Skin epidermis (tissue), 12 donors: ENCODE measurements around the gene POU6F2.

Experiments used
- H3K27ac ChIP-seq, 21 experiments: fragments of 200-600 bp; sonication (generic) in 11 of 21; one replicate each; pipeline ENCODE4 v1.5.0; 2020; ENCODE audit warnings: mild to moderate bottlenecking in 3 of 21, inconsistent platforms in 2 of 21, moderate library complexity in 2 of 21
- H3K4me3 ChIP-seq, 7 experiments: fragments of 200-600 bp; sonication (generic) in 2 of 7; one replicate each; pipeline ENCODE4 v1.5.0; 2020; ENCODE audit warnings: inconsistent platforms in 2 of 7, mild to moderate bottlenecking in 2 of 7, moderate library complexity in 1 of 7

The POU6F2 gene

DNA sequence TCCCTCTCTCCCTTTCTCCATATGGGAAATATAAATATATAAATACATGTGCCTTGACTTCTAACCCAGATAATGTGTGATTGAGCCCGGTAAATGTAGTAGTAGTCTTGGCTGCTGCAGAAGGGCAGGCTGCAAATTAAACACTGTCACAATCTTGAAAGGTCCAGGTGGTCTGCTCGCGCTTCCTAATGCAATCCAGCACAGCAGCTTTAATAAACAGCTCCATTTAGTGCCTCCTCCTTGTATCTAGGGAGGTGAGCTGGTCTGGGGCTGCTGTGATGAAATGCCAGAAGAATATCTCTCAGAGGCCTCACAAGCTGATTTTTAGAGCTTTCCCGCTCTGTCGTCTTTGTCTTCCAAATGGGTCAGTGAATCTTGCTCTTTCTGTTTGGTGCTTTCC lies 782 bp downstream of the POU6F2 start:
- Histone ChIP-seq H3K4me3 (no peak overlapping the region), H3K27ac (no peak overlapping the region)

DNA sequence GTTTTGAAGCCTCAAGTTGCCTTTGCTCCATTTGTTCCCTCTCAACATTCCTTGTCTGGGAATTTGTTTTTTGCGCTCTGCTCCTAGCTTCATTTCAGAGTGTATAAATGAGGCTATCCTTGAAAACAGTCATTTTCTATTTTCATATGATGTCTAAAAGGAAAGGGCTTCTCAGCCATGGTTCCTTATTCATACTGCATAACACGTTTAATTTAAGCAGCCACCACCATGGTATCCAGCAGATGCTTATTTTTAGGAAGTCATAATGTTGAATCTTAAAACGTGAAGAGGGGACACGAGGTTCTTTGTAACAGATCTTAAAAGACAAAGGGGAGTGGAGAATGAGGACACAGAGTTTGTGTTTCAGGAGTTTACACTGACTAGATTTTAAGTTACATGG lies 14.5 kb downstream of the POU6F2 start:
- H3K27ac ChIP-seq: no peak overlapping the region
- H3K4me3 ChIP-seq: no peak overlapping the region

DNA sequence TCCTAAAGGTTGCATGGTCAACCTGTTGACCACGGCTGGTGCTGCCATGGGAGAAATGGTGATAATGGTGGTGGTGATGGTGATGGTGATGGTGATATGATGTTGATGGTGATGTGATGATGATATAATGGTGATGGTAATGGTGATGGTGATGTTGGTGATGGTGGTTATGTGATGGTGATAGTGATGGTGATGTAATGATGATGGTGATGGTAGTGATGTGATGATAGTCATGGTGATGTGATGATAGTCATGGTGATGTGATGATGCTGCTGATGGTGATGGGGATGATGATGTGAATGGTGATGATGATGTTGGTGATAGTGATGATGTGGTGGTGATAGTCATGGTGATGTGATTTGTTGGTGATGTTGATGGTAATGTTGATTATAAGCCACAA lies 23.9 kb downstream of the POU6F2 start:
- Histone ChIP-seq H3K27ac (no peak overlapping the region), H3K4me3 (no peak overlapping the region)

DNA sequence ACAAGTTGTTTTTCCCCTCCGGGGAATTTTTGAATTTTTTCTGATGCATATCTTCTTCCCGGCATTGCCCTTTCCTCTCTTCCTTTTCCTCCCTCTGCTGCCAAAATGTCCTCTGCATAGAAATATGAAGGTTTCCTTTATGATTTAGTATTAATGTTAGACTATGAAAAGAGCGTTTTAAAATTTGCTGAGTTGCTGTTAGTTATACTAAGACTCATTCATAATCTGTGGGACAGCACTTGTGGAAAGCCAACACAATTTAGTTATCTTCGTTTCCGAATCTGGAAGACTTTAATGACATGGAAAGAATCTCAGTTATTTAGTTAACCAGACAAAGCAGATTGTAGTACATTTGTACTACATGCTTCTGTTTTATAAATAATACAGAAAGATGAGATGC lies 25.0 kb downstream of the POU6F2 start:
- Histone ChIP-seq H3K4me3 (no peak overlapping the region), H3K27ac (no peak overlapping the region)

DNA sequence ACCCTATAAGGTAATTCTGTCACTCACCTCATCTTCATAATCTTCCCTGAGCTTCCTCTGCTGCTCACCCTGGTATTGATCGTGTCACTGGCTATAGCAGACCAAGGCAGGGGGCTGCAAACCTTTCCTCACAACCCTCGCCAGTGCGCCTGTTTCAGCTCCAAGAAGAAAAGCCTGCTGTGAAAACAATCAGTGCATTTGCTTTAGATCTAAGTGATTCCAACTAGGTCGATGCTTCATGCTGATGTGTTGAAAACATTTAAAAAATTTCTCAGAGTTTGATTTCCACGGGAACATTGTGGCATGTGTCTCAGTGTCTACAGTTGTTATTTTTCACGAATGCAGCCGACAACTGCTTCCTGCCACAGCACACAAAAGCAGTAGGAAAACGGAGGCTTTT lies 27.3 kb downstream of the POU6F2 start:
- no peak overlapping the region for H3K4me3 ChIP-seq
- no peak overlapping the region for H3K27ac ChIP-seq

DNA sequence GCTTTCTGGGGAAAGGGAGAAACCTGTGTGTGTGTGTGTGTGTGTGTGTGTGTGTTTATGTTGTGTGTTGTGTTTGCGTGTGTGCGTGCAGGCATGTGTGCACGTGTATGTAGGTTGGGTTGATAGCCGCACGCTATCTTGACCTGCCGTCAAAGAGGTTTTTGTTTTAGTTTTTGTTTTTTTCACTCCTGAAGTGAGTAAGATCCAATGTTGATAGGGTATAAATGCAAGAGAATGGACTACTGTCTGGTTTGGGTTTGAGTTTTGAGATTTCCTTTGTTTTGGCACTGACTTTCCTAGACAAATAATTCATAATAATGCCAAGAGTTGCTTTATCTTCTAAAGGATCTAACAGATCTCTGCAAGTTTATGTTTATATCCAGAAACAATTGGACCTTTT lies 27.8 kb downstream of the POU6F2 start:
- H3K4me3 ChIP-seq: no peak overlapping the region

DNA sequence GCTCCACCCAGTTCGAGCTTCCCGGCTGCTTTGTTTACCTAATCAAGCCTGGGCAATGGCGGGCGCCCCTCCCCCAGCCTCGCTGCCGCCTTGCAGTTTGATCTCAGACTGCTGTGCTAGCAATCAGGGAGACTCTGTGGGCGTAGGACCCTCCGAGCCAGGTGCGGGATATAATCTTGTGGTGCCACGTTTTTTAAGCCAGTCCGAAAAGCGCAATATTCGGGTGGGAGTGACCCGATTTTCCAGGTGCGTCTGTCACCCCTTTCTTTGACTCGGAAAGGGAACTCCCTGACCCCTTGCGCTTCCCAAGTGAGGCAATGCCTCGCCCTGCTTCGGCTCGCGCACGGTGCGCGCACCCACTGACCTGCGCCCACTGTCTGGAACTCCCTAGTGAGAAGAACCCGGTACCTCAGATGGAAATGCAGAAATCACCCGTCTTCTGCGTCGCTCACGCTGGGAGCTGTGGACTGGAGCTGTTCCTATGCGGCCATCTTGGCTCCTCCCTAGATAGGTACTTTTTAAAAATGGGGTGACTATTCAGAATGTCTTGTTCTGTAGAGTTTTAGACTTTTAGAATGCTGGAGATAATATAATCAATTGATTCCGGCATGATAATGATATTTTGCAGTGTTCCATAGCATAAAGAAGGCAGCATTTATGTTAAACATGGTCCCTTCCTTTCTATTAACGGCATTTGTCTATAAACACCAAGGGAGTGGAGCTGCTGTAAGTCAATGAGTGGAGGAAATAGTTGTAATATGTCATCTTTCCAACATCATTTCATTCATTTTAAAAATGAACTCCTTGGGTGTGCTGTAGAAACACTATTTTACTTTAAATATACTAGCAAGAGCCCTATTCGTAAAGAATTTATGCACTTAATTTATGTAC lies 35.6 kb downstream of the POU6F2 start:
- peak overlapping the region in 1 of 7 experiments; percentile 31 for H3K4me3 ChIP-seq

More for the DNA sequence above, 27.8 kb downstream of the POU6F2 start:
- no peak overlapping the region for H3K27ac ChIP-seq

DNA sequence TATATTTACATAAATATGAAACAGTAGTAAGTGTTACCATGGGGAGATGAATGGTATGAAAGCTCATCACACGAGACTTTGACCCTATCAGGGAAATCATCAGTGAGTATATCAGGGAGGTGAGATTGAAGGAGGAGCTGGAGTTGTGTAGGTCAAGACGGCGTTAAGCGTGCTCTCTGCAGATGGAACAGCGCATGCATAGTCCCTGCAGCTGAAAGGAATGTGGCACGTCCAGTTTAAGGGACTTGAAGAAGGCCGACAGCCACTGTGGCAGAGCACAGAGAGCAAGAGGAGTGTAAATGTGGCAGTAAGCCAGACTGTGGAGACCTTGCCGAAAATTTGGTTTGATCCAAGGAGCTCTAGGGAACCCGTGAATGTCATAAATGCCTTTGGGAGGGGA lies 38.9 kb downstream of the POU6F2 start:
- Histone ChIP-seq H3K4me3 (no peak overlapping the region), H3K27ac (no peak overlapping the region)

More for the DNA sequence above, 35.6 kb downstream of the POU6F2 start:
- H3K27ac ChIP-seq: peak overlapping the region in 1 of 21 experiments; percentile 77

DNA sequence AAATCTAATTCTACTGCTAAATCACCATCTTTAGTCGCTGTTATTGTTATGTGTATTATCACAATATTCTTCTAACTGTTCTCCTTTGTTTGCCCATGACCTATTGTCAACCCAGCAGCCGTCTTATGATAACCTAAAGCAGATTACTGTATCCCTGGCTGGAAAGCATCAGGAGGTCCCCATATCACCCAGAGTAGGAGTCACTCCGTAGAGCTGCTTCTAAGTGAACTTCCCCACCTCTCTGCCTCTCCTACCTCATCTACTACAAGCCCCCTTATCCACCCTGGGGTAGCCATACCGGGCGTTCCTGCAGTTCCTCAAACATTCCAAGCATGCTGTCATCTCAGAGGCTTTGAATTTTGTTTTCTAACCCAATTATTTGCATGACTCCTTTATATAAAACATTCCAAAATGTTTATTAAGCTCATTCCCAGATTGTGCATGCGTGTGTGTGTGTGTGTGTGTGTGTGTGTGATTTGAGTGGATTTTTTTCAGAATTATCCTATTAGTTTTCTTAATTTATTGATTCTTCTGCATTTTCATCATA lies 39.7 kb downstream of the POU6F2 start:
- Histone ChIP-seq H3K27ac (no peak overlapping the region), H3K4me3 (no peak overlapping the region)

DNA sequence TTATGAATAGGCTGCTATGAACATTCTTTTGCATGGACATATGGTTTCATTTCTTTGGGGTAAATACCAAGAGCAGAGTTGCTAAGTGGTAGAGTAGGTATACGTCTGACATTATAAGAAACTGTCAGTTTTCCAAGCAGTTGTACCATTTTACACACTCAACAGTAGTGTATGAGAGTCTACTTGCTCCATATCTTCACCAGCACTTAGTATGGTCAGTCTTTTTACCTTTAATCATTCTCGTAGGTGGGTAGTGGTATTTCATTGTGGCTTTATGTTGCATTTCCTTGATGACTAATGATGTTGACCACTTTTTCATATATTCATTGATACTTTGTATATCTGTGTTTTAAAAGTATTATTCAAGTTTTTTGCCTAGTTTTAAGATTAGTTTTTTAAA lies 45.1 kb downstream of the POU6F2 start:
- no peak overlapping the region for H3K27ac ChIP-seq

DNA sequence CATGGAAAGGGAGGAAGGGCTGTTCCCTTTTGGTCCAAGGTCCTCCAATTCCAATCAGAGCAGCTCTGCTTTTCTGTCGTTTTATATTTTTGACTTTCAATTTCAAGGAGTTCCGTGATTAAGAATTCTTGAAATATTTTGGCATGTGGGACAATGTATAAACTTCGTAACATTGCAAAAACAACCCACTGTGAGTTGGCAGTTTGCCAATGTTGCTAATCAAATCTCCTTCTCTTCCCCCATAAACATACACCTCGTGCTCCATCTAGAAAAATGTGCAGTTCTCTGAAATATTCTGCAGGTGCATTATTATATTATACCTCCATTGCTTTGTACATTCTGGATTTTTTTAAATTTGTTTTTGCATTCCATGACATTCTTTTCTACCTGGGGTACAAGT lies 49.8 kb downstream of the POU6F2 start:
- Histone ChIP-seq H3K27ac (no peak overlapping the region), H3K4me3 (no peak overlapping the region)

More for the DNA sequence above, 45.1 kb downstream of the POU6F2 start:
- no peak overlapping the region for H3K4me3 ChIP-seq

DNA sequence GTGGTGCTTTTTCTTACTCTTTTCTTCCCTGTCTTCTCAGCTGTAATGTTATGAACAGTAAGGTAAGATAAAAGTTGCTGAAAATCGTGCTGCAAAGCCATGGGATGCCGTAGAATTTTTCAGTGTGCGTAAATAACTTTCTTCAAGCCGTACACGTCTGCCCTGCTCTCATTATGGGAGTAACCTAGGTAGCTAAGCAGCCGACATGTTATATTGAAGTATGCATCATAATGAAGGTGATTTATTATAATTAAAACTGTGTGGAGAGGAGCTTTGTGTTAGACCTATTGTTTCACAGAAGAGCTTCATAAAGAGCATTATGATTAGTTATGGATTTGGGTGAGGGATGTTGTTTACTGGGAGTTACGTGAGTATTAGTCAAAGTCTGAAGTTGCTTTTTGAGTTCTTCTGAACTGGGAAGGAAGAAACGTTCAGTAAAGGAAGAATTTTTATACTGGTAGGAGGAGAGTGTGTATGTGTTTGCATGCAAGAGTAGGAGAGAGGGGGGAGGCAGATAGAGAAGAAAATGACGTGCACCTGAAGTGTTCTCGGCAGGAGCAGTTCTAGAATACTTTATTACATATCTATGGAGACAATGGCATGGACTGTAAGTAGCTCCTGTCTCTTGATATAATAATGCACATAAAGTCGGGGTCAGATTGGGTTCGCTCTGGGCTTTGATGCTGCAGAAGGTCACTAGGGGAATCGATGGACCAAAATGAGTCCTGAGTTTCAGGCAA lies 56.3 kb downstream of the POU6F2 start:
- H3K4me3 ChIP-seq: no peak overlapping the region
- H3K27ac ChIP-seq: no peak overlapping the region

DNA sequence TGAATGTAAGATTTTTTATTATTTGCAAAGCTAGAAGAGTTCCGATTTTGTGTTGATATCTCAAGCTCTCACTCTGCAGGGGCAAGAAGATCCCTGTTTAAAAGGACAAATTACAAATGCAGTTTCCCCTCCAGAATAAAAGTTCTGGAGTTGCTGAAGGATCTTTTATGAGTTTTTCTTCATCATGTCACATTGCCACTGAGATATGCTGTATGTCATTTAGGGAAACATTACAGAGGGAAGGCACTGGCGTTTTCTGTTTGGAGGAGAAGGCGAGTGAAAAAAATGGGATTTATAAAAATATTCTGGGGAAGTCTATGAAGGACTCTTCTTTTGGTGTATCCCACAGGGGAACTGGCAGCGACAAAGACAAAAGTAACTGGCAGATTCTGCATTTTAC lies 57.4 kb downstream of the POU6F2 start:
- H3K4me3 ChIP-seq: no peak overlapping the region
- no peak overlapping the region for H3K27ac ChIP-seq

DNA sequence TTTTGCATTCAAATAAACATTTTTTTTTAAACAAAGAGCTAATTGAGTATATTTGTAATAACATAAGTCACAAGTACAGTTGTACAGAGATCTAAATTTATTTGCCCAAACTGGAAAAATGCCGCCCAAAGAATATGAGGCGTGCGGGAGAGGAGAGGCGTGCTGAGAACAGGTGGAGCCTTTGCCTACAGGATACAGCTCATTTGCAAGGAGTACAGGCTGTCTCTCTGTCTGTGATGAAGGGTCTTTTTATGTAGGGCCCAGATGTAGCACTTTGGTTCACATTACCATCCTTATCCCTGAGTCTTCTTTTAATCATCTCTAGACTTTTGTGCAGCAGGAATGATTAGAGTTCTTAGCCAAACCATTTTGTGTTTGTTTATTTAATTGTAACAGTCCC lies 58.2 kb downstream of the POU6F2 start:
- no peak overlapping the region for H3K4me3 ChIP-seq
- H3K27ac ChIP-seq: no peak overlapping the region

DNA sequence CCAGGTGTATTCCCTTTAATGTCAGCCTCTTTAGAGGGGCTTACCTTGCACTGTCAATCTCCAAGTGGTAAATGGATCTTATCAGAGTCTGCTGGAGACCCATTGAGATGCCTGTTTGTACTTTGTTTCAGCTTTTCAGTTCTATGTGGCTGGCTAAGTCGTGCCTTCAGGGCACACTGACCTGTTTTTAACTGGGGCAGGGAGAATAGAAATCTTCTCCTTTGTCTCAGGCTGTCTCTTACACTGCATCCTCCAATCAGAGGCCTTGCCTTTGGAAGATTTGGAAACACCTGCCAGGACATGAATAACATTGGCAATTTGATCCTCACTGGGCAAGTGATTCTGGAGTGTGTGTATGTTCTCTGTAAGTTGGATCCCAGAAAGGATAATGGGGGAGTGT lies 65.0 kb downstream of the POU6F2 start:
- Histone ChIP-seq H3K27ac (no peak overlapping the region), H3K4me3 (no peak overlapping the region)

DNA sequence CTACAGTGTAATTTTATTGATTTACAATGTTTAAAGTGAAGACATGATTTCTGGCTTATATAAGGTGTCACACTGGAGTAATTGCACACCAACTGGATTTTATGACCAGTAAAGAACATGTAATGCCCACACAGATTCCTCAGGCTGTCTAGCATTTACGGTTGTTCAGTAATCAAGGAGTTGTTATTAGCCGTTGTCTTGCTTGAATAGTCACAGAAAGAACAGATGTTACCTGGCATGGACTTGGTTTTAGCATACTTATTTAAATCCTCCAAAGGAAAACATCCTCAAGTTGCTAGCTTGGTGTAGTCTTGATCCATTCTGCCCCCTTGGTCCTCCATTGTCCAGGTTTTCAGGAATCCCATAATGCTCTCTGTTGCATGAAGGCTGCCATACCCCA lies 65.8 kb downstream of the POU6F2 start:
- Histone ChIP-seq H3K27ac (no peak overlapping the region), H3K4me3 (no peak overlapping the region)

DNA sequence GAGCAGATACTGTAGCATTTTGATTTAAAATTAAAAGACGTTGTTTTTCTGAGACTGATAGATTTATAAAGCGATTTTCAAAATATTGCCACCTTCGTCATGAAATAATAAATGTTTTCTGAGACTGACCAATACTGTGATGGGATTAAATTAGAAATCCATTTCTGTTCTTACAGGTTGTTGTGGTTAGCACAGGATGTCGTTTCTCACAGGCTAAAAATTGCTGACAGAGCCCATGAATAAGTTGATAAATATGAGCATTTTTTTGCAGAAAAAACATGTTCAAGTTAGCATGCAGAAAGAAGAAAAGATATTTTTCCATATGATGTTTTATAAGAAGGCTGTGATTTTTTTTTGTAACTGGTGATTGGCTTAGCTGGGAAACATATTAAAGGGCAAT lies 66.8 kb downstream of the POU6F2 start:
- Histone ChIP-seq H3K27ac (no peak overlapping the region), H3K4me3 (no peak overlapping the region)

DNA sequence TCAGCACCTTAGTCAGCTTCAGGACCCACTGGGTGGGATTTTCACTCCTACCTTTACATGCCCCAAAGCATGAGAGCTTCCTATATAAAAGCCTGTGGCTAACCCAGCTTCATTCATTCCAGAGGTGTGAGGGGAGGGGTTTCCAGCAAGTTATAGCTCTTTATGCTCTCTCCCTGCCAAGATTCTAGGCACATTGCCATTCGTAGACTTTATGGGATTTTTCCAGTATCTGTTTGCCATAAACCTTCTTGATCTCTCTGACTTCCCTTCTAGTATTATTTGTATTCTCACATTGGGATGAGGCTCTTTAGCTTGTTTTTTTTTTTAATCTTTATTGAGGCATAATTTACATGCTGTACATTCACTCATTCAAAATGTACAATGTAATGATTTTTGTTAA lies 67.5 kb downstream of the POU6F2 start:
- Histone ChIP-seq H3K4me3 (no peak overlapping the region), H3K27ac (no peak overlapping the region)

DNA sequence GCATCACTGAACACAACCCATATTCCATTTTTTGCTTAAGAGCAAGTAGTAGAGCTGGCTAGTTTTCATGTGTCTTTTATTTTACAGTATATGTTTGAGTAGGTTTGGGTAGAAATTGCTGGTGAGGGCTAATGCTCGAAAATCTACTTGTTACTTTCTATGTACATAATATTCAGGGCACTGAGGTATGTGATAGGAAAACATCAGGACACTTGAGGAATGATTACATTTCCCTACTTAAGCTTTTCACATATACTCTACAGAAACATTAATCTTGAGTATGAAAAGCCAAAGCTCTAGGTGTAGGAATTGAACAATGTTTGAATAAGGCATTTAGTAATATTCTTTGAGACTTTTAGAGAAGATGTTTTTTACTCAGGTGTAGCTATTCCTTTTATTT lies 73.6 kb downstream of the POU6F2 start:
- no peak overlapping the region for H3K27ac ChIP-seq
- H3K4me3 ChIP-seq: no peak overlapping the region

DNA sequence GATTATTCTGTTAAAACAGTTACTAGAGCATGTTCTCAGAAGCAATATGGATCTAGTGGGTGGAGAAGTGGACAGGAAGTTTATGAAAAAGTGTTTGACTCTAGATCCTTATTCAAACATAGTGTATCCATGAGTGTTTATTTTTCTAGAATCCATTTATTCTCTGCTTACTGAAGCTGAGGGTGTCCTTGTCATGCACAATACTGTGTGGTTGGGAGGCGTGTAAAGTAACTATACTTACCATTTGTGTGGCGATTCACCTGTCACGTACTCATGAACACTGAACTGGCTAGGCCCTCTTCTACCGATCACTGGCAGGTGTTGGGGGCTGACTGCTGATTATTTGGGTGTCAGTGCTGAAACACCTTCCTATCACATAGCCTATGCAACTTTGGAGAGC lies 74.0 kb downstream of the POU6F2 start:
- Histone ChIP-seq H3K4me3 (no peak overlapping the region), H3K27ac (no peak overlapping the region)

DNA sequence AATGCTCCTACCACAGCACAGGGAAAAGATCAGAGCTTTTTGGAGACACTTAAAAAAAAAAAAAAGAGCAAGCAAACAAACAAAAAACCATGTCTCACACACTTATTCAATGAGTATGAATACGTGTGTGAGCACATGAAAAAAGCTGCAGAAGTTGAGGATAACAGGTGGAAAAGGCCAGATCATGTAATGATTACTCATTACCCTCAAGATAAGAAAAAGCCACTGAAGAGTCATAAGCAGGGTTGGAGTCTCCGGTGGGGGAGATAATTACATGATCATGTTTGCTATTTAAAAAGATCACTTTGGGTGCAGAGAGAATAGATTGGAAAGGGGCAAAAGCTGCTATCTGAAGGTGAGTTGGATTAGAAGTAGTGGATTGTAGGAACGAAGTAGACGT lies 77.0 kb downstream of the POU6F2 start:
- no peak overlapping the region for H3K27ac ChIP-seq
- H3K4me3 ChIP-seq: no peak overlapping the region
